Activated naive CD4-positive, alpha-beta T cell treated with anti-CD3 and anti-CD28 coated beads, Interleukin-2, amount 10 ng/mL, durations not matched to agents 7 days and 5 days (primary cell): ENCODE measurements around the gene FAM151A.
"Not testable (repeated sequence)": the region's sequence is repeated elsewhere in the genome, so short reads cannot be mapped to it uniquely, and the experiment has no call there.

Experiments used
- CTCF ChIA-PET: fragments of 350-600 bp; sonication (Branson Sonifier 250); formaldehyde crosslinking; loops from one replicate; lab custom pipeline; 2021; ENCODE audit warnings: antibody characterized with exemption; lab: Charles Lee
- DNase-seq: peaks from one replicate; pipeline ENCODE4 v3.0.0-alpha.2; 2020
- H3K27ac Mint-ChIP-seq: one replicate; pipeline ENCODE4 v1.8.0; 2021; ENCODE audit warnings: mild to moderate bottlenecking, moderate library complexity, mixed read lengths
- H3K27me3 Mint-ChIP-seq: one replicate; pipeline ENCODE4 v1.8.0; 2021; ENCODE audit warnings: mild to moderate bottlenecking, mixed read lengths
- H3K36me3 Mint-ChIP-seq: one replicate; pipeline ENCODE4 v1.8.0; 2021; ENCODE audit warnings: mixed read lengths
- H3K4me1 Mint-ChIP-seq: one replicate; pipeline ENCODE4 v1.8.0; 2021; ENCODE audit warnings: mixed read lengths
- H3K4me3 Mint-ChIP-seq: one replicate; pipeline ENCODE4 v1.8.0; 2021; ENCODE audit warnings: mild to moderate bottlenecking, moderate library complexity, mixed read lengths
- H3K9me3 Mint-ChIP-seq: one replicate; pipeline ENCODE4 v1.8.0; 2021; ENCODE audit warnings: mixed read lengths

Gene FAM151A

GRCh38 chr1:54649130-54649898 is 26.0 kb upstream of the FAM151A start:
- Mint-ChIP-seq H3K4me3 (no peak overlapping the region), H3K9me3 (no peaks in the 10 kb centered on the region), H3K36me3 (no peaks in the 10 kb centered on the region), H3K27ac (no peak overlapping the region), H3K4me1 (no peaks in the 10 kb centered on the region), H3K27me3 (peaks cover 28% of the 10 kb centered on the region)
- CTCF ChIA-PET, result no interaction called here
- DNase-seq, result no peak

GRCh38 chr1:54645806-54646676 is 22.7 kb upstream of the FAM151A start:
- Mint-ChIP-seq H3K27me3 (peaks cover 20% of the 10 kb centered on the region), H3K36me3 (no peaks in the 10 kb centered on the region), H3K4me1 (no peaks in the 10 kb centered on the region), H3K9me3 (peaks cover 7% of the 10 kb centered on the region), H3K27ac (no peak overlapping the region), H3K4me3 (no peak overlapping the region)
- no peak for DNase-seq
- CTCF ChIA-PET, result no interaction called here

- Mint-ChIP-seq H3K27ac (no peak overlapping the region), H3K36me3 (no peaks in the 10 kb centered on the region), H3K4me3 (no peak overlapping the region), H3K4me1 (no peaks in the 10 kb centered on the region), H3K27me3 (peaks cover 13% of the 10 kb centered on the region), H3K9me3 (peaks cover 7% of the 10 kb centered on the region)
- CTCF ChIA-PET, result no interaction called here
- no peak for DNase-seq
Measured at GRCh38 chr1:54643736-54644135, 20.4 kb upstream of the FAM151A start.

GRCh38 chr1:54640863-54641836 is 17.8 kb upstream of the FAM151A start, which contains the start of gene MROH7:
Gene MROH7 (plus strand): TSS chr1:54641786. CDS start chr1:54652927, 11,141 bp downstream.
- no peak within 1 kb of the TSS for H3K27ac Mint-ChIP-seq
- H3K27me3 Mint-ChIP-seq, result peaks cover 16% of the 10 kb centered on the region

GRCh38 chr1:54640361-54640760 is 17.0 kb upstream of the FAM151A start:
- H3K36me3 Mint-ChIP-seq, result no peaks in the 10 kb centered on the region
- H3K4me3 Mint-ChIP-seq, result no peak overlapping the region
- no peaks in the 10 kb centered on the region for H3K4me1 Mint-ChIP-seq
- peaks cover 20% of the 10 kb centered on the region for H3K27me3 Mint-ChIP-seq
- no peak for DNase-seq
- H3K9me3 Mint-ChIP-seq, result peaks cover 7% of the 10 kb centered on the region
- H3K27ac Mint-ChIP-seq, result no peak overlapping the region
- CTCF ChIA-PET, result no interaction called here

More at GRCh38 chr1:54640863-54641836, 17.8 kb upstream of the FAM151A start, which contains the start of gene MROH7:
- H3K4me3 Mint-ChIP-seq, result no peak within 1 kb of the TSS
- no peak for DNase-seq
- H3K4me1 Mint-ChIP-seq, result no peaks in the 10 kb centered on the region
- CTCF ChIA-PET, result no interaction called here
- peaks cover 7% of the 10 kb centered on the region for H3K9me3 Mint-ChIP-seq
- no peaks in the 10 kb centered on the region for H3K36me3 Mint-ChIP-seq

- DNase-seq, H3K4me1 Mint-ChIP-seq, H3K4me3 Mint-ChIP-seq, H3K9me3 Mint-ChIP-seq, CTCF ChIA-PET, H3K27ac Mint-ChIP-seq, H3K36me3 Mint-ChIP-seq: not testable (repeated sequence)
- peaks cover 24% of the 10 kb centered on the region for H3K27me3 Mint-ChIP-seq
Measured at GRCh38 chr1:54636461-54637446, 13.4 kb upstream of the FAM151A start.

GRCh38 chr1:54635804-54636203 is 12.5 kb upstream of the FAM151A start:
- DNase-seq, H3K36me3 Mint-ChIP-seq, H3K9me3 Mint-ChIP-seq, H3K4me1 Mint-ChIP-seq, H3K27ac Mint-ChIP-seq, CTCF ChIA-PET, H3K4me3 Mint-ChIP-seq: not testable (repeated sequence)
- H3K27me3 Mint-ChIP-seq, result peaks cover 24% of the 10 kb centered on the region

GRCh38 chr1:54627196-54627595 is 3.9 kb upstream of the FAM151A start:
- H3K27ac Mint-ChIP-seq, result no peak overlapping the region
- H3K36me3 Mint-ChIP-seq, result no peaks in the 10 kb centered on the region
- DNase-seq, result no peak
- no peak overlapping the region for H3K4me3 Mint-ChIP-seq
- CTCF ChIA-PET, result no interaction called here
- H3K27me3 Mint-ChIP-seq, result peaks cover 18% of the 10 kb centered on the region
- H3K9me3 Mint-ChIP-seq, result no peaks in the 10 kb centered on the region
- H3K4me1 Mint-ChIP-seq, result no peaks in the 10 kb centered on the region

- Mint-ChIP-seq H3K9me3 (no peaks in the 10 kb centered on the region), H3K36me3 (no peaks in the 10 kb centered on the region), H3K4me3 (no peak overlapping the region), H3K4me1 (no peaks in the 10 kb centered on the region), H3K27ac (no peak overlapping the region), H3K27me3 (peaks cover 14% of the 10 kb centered on the region)
- CTCF ChIA-PET, result no interaction called here
- DNase-seq, result no peak
Measured at GRCh38 chr1:54624466-54625464, 1.4 kb upstream of the FAM151A start.

- Mint-ChIP-seq H3K36me3 (no peaks in the 10 kb centered on the region), H3K9me3 (no peaks in the 10 kb centered on the region), H3K4me1 (no peaks in the 10 kb centered on the region), H3K27ac (no peak overlapping the region), H3K27me3 (peaks cover 22% of the 10 kb centered on the region), H3K4me3 (no peak overlapping the region)
- no peak for DNase-seq
- CTCF ChIA-PET, result no interaction called here
Measured at GRCh38 chr1:54619749-54620148, 3.6 kb downstream of the FAM151A start.

- H3K27ac Mint-ChIP-seq, result no peak overlapping the region
- no peaks in the 10 kb centered on the region for H3K9me3 Mint-ChIP-seq
- no peak overlapping the region for H3K4me3 Mint-ChIP-seq
- no peaks in the 10 kb centered on the region for H3K36me3 Mint-ChIP-seq
- CTCF ChIA-PET, result no interaction called here
- DNase-seq, result no peak
- peaks cover 22% of the 10 kb centered on the region for H3K27me3 Mint-ChIP-seq
- no peaks in the 10 kb centered on the region for H3K4me1 Mint-ChIP-seq
Measured at GRCh38 chr1:54615531-54616279, 7.6 kb downstream of the FAM151A start.

GRCh38 chr1:54614563-54614962 is 8.8 kb downstream of the FAM151A start:
- Mint-ChIP-seq H3K4me3 (no peak overlapping the region), H3K9me3 (no peaks in the 10 kb centered on the region), H3K27me3 (peaks cover 19% of the 10 kb centered on the region), H3K27ac (no peak overlapping the region), H3K4me1 (no peaks in the 10 kb centered on the region), H3K36me3 (no peaks in the 10 kb centered on the region)
- CTCF ChIA-PET, result no interaction called here
- no peak for DNase-seq
